Natural killer cell (primary cell): ENCODE data around the gene C12orf56. TPM values are rescaled to one million over a fixed set of nuclear protein-coding genes. Genes with fewer than 3 reads are reported as not detected.
A peak's percentile ranks its signal among the peaks of the same experiment; 100 is the strongest.

Experiments
- ATAC-seq, 3 donors: fragments of 150-1000 bp in 2 of 3; fragments of 200-7000 bp in 1 of 3; cut with Tn5 transposase; 1 replicate in 1 of 3; 2 replicates in 2 of 3; pipeline ENCODE4 v1.10.0; 2021; ENCODE audit warnings: mild to moderate bottlenecking in 2 of 3, moderate library complexity in 2 of 3
- DNase-seq, 2 donors: peaks; one replicate each; pipeline versions ENCODE4 v3.0.0 to v3.0.0-alpha.2; 2013 to 2021; ENCODE audit warnings: mixed read lengths in 1 of 2
- H3K27ac ChIP-seq: one replicate; pipeline ENCODE4 v1.5.1; 2013; ENCODE audit warnings: mild to moderate bottlenecking, low read length
- H3K27me3 ChIP-seq: one replicate; pipeline ENCODE4 v1.6.1; 2013; ENCODE audit warnings: low read length; ENCODE audit not compliant: control insufficient read depth, insufficient read depth
- H3K36me3 ChIP-seq: one replicate; pipeline ENCODE4 v1.6.1; 2013; ENCODE audit warnings: low read length; ENCODE audit not compliant: control insufficient read depth, insufficient read depth
- H3K4me1 ChIP-seq: one replicate; pipeline ENCODE4 v1.6.1; 2013; ENCODE audit warnings: low read length; ENCODE audit not compliant: control insufficient read depth, insufficient read depth
- H3K4me3 ChIP-seq: one replicate; pipeline ENCODE4 v1.5.1; 2013; ENCODE audit warnings: low read length
- H3K9me3 ChIP-seq: one replicate; pipeline ENCODE4 v1.6.1; 2013; ENCODE audit warnings: low read length; ENCODE audit not compliant: control insufficient read depth, insufficient read depth
- H3K27ac Mint-ChIP-seq, 2 donors: one replicate each; pipeline ENCODE4 v1.8.0; 2022; ENCODE audit warnings: mild to moderate bottlenecking in 2 of 2, mixed read lengths in 2 of 2, moderate library complexity in 1 of 2
- H3K27me3 Mint-ChIP-seq, 2 donors: one replicate each; pipeline ENCODE4 v1.8.0; 2022; ENCODE audit warnings: low read depth in 2 of 2, mixed read lengths in 2 of 2
- H3K36me3 Mint-ChIP-seq: one replicate; pipeline ENCODE4 v1.8.0; 2022; ENCODE audit warnings: mixed read lengths
- H3K4me1 Mint-ChIP-seq, 2 donors: one replicate each; pipeline ENCODE4 v1.8.0; 2022; ENCODE audit warnings: mixed read lengths in 2 of 2
- H3K4me3 Mint-ChIP-seq: one replicate; pipeline ENCODE4 v1.8.0; 2022; ENCODE audit warnings: mild to moderate bottlenecking, moderate library complexity, mixed read lengths
- H3K9me3 Mint-ChIP-seq, 2 donors: one replicate each; pipeline ENCODE4 v1.8.0; 2022; ENCODE audit warnings: mixed read lengths in 2 of 2
- WGBS: methylation state at CpG from one replicate; pipeline ENCODE4 v1.1.7; 2013; ENCODE audit warnings: missing lambda C conversion rate; ENCODE audit not compliant: insufficient coverage; 5-methylcytosine and 5-hydroxymethylcytosine counted together
- intact Hi-C: fragments of 100-400 bp; cut with micrococcal nuclease; formaldehyde crosslinking; loops from one replicate; pipeline ENCODE4 v1.14.2; 2022
- total RNA-seq, 4 donors: library from RNA; stranded (reverse); fragments of 120-200 nt in 1 of 4; gene quantifications; one replicate each; pipeline versions ENCODE4 v1.2.3 to v1.2.4, GENCODE V29; 2013 to 2022
- TF ChIP-seq, protein P1 (sequence below): fragments of 200-600 bp; IDR thresholded peaks from one replicate; pipeline ENCODE4 v1.8.0; 2022; ENCODE audit warnings: antibody characterized with exemption

Gene C12orf56
- total RNA-seq, result not detected
- total RNA-seq (2013), result not detected

- intact Hi-C loops, result no loop called here
- Histone ChIP-seq H3K27ac (no peak within 1 kb of the TSS), H3K4me3 (no peak within 1 kb of the TSS), H3K27me3 (peaks cover 6% of the 10 kb centered on the region), H3K9me3 (no peaks in the 10 kb centered on the region), H3K4me1 (peaks cover 9% of the 10 kb centered on the region), H3K36me3 (no peaks in the 10 kb centered on the region)
- 3% methylated on average over 66 of the region's 66 CpGs for WGBS
- no peaks in the 10 kb centered on the region for H3K9me3 Mint-ChIP-seq
- peak; percentile 24 to 72 (median 42) for ATAC-seq
- TF ChIP-seq, protein P1, sequence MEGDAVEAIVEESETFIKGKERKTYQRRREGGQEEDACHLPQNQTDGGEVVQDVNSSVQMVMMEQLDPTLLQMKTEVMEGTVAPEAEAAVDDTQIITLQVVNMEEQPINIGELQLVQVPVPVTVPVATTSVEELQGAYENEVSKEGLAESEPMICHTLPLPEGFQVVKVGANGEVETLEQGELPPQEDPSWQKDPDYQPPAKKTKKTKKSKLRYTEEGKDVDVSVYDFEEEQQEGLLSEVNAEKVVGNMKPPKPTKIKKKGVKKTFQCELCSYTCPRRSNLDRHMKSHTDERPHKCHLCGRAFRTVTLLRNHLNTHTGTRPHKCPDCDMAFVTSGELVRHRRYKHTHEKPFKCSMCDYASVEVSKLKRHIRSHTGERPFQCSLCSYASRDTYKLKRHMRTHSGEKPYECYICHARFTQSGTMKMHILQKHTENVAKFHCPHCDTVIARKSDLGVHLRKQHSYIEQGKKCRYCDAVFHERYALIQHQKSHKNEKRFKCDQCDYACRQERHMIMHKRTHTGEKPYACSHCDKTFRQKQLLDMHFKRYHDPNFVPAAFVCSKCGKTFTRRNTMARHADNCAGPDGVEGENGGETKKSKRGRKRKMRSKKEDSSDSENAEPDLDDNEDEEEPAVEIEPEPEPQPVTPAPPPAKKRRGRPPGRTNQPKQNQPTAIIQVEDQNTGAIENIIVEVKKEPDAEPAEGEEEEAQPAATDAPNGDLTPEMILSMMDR, result no peak
- no peaks in the 10 kb centered on the region for H3K36me3 Mint-ChIP-seq
- no peak within 1 kb of the TSS for H3K27ac Mint-ChIP-seq
- peak in 1 of 2 donors; percentile 37 for DNase-seq
- peak within 1 kb of the TSS; percentile 62 for H3K4me3 Mint-ChIP-seq
- H3K4me1 Mint-ChIP-seq, result peaks cover 0 to 4% of the 10 kb centered on the region in 2 donors
- H3K27me3 Mint-ChIP-seq, result peaks cover 0 to 17% of the 10 kb centered on the region in 2 donors
Measured at GRCh38 chr12:64390275-64390851, at the start of gene C12orf56. Gene C12orf56 (minus strand): TSS chr12:64390758. CDS start chr12:64390565, 193 bp downstream.

GRCh38 chr12:64440100-64440499 lies 49.5 kb upstream of the C12orf56 start:
- no peaks in the 10 kb centered on the region for H3K4me1 ChIP-seq
- no peak overlapping the region for H3K4me3 ChIP-seq
- Mint-ChIP-seq H3K9me3 (no peaks in the 10 kb centered on the region), H3K27ac (no peak overlapping the region), H3K36me3 (peaks cover 16% of the 10 kb centered on the region), H3K4me3 (no peak overlapping the region), H3K4me1 (no peaks in the 10 kb centered on the region), H3K27me3 (no peaks in the 10 kb centered on the region)
- H3K36me3 ChIP-seq, result peaks cover 40% of the 10 kb centered on the region
- DNase-seq, result no peak
- no peak for ATAC-seq
- no peaks in the 10 kb centered on the region for H3K9me3 ChIP-seq
- WGBS, result 100% methylated on average over 1 of the region's 1 CpG
- no peaks in the 10 kb centered on the region for H3K27me3 ChIP-seq
- intact Hi-C loops, result no loop called here
- H3K27ac ChIP-seq, result no peak overlapping the region
- TF ChIP-seq, protein P1, result no peak

DNA sequence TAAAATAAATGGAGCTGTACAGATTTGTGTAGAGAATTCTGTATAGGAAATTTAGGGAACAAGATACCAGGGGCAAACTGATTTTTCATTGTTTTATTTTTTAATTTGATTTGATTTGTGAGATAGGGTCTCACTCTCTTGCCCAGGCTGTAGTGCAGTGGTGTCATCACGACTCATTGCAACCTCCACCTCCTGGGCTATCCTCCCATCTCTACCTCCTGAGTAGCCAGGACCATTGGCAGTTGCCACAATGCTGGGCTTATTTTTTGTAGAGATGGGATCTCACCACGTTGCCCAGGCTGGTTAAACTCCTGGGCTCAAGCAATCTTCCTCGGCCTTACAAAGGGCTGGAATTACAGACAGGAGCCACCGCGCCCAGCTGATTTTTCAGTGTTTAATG lies 43.4 kb upstream of the C12orf56 start:
- Mint-ChIP-seq H3K27ac (no peak overlapping the region), H3K4me1 (no peaks in the 10 kb centered on the region), H3K4me3 (no peak overlapping the region), H3K9me3 (no peaks in the 10 kb centered on the region), H3K27me3 (no peaks in the 10 kb centered on the region), H3K36me3 (peaks cover 40% of the 10 kb centered on the region)
- ATAC-seq, result no peak
- no peak for DNase-seq
- Histone ChIP-seq H3K27ac (no peak overlapping the region), H3K4me1 (no peaks in the 10 kb centered on the region), H3K27me3 (no peaks in the 10 kb centered on the region), H3K4me3 (no peak overlapping the region), H3K36me3 (peaks cover 78% of the 10 kb centered on the region), H3K9me3 (no peaks in the 10 kb centered on the region)
- WGBS, result 96% methylated on average over 4 of the region's 5 CpGs
- intact Hi-C loops, result no loop called here
- TF ChIP-seq, protein P1, result no peak

DNA sequence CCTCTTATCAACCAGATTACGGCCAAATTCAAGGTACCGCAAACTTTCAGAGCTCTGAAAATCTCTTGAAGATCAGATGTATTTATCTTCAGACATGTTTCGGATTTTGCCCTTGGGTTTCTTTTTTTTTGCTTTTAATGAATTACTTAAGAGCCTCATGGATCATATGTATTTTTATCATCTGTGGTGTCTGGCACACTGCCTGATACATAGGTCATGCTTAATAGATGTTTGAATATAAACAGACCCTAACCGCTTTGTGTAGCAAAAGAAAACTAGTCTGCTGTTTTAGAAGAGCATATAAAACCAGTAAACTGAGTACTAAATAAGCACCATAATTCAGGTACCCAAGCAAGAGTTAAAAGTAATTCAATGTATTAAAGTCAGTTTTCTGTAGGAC lies 41.2 kb upstream of the C12orf56 start:
- intact Hi-C loops, result no loop called here
- no peaks in the 10 kb centered on the region for H3K4me1 ChIP-seq

More for the DNA sequence above, 41.2 kb upstream of the C12orf56 start:
- ATAC-seq (no peak), DNase-seq (no peak)
- Mint-ChIP-seq H3K4me3 (no peak overlapping the region), H3K4me1 (no peaks in the 10 kb centered on the region), H3K36me3 (peaks cover 42% of the 10 kb centered on the region), H3K9me3 (no peaks in the 10 kb centered on the region), H3K27ac (no peak overlapping the region), H3K27me3 (no peaks in the 10 kb centered on the region)
- Histone ChIP-seq H3K36me3 (peaks cover 90% of the 10 kb centered on the region), H3K4me3 (no peak overlapping the region), H3K9me3 (no peaks in the 10 kb centered on the region), H3K27ac (no peak overlapping the region), H3K27me3 (no peaks in the 10 kb centered on the region)
- WGBS, result 95% methylated on average over 4 of the region's 4 CpGs
- TF ChIP-seq, protein P1, result no peak
